Peyer's patch (tissue), 4 donors: ENCODE measurements around the gene IL16.

Experiments used
- POLR2A ChIP-seq, 2 donors: fragments of 450-650 bp; IDR thresholded peaks; one replicate each; pipeline ENCODE4 v1.5.1; 2017; ENCODE audit warnings: antibody characterized with exemption in 2 of 2, mild to moderate bottlenecking in 2 of 2, moderate library complexity in 2 of 2
- TF ChIP-seq, protein P1 (sequence below), 6 experiments: fragments of 450-650 bp in 4 of 6; fragments of 200-600 bp in 2 of 6; sonication (generic) in 1 of 6; IDR thresholded peaks; one replicate each; pipeline ENCODE4 v1.5.1; 2017 to 2019; ENCODE audit warnings: antibody characterized with exemption in 6 of 6, mild to moderate bottlenecking in 3 of 6, moderate library complexity in 1 of 6

DNA sequence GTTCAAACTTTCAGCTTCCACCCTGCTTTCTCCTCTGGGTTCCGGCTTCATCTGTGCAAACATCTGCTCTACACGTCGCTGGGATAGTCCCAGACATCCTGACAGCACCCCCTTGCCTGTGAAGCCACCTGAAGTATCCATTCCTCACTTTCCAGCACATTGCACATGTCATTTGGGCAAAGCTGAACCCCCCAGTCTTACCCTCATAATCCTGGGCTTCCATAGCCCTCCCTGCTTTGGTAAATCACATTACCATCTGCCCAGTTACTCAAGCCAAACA is 84.7 kb downstream of the IL16 start:
- TF ChIP-seq, protein P1, sequence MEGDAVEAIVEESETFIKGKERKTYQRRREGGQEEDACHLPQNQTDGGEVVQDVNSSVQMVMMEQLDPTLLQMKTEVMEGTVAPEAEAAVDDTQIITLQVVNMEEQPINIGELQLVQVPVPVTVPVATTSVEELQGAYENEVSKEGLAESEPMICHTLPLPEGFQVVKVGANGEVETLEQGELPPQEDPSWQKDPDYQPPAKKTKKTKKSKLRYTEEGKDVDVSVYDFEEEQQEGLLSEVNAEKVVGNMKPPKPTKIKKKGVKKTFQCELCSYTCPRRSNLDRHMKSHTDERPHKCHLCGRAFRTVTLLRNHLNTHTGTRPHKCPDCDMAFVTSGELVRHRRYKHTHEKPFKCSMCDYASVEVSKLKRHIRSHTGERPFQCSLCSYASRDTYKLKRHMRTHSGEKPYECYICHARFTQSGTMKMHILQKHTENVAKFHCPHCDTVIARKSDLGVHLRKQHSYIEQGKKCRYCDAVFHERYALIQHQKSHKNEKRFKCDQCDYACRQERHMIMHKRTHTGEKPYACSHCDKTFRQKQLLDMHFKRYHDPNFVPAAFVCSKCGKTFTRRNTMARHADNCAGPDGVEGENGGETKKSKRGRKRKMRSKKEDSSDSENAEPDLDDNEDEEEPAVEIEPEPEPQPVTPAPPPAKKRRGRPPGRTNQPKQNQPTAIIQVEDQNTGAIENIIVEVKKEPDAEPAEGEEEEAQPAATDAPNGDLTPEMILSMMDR (IDR thresholded peaks at IDR 0.05), result no peak
- no peak for TF ChIP-seq POLR2A (IDR thresholded peaks at IDR 0.05)
